Measurements from ENCODE around the gene SDK1.

DNA sequence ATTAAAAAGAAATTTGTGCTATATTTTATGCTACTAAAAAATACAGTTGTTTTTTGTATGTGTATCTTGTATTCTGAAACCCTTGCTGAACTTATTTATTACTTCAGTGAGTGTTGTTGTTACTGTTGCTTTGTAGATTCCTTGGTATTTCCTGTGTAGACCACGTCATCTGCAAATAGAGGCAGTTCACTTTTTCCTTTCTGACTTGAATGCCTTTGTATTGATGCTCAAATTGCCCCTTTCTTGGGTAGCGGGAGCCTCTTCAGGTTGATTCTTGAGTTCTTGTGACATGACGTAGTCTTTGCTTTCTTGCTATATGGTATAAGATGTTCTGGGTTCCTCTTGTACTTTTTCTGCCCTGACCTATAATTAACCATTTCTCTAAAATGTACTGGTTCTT, 504.1 kb downstream of the SDK1 start:
- TF ChIP-seq POLR2A (IDR thresholded peaks at IDR 0.05) (no peak), EP300 (IDR thresholded peaks at IDR 0.05) (no peak), POLR2AphosphoS5 (IDR thresholded peaks at IDR 0.05) (no peak)
- TF ChIP-seq, protein P1, sequence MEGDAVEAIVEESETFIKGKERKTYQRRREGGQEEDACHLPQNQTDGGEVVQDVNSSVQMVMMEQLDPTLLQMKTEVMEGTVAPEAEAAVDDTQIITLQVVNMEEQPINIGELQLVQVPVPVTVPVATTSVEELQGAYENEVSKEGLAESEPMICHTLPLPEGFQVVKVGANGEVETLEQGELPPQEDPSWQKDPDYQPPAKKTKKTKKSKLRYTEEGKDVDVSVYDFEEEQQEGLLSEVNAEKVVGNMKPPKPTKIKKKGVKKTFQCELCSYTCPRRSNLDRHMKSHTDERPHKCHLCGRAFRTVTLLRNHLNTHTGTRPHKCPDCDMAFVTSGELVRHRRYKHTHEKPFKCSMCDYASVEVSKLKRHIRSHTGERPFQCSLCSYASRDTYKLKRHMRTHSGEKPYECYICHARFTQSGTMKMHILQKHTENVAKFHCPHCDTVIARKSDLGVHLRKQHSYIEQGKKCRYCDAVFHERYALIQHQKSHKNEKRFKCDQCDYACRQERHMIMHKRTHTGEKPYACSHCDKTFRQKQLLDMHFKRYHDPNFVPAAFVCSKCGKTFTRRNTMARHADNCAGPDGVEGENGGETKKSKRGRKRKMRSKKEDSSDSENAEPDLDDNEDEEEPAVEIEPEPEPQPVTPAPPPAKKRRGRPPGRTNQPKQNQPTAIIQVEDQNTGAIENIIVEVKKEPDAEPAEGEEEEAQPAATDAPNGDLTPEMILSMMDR (IDR thresholded peaks at IDR 0.05): no peak
